ENCODE results near the gene SGMS1.

SGMS1 gene

DNA sequence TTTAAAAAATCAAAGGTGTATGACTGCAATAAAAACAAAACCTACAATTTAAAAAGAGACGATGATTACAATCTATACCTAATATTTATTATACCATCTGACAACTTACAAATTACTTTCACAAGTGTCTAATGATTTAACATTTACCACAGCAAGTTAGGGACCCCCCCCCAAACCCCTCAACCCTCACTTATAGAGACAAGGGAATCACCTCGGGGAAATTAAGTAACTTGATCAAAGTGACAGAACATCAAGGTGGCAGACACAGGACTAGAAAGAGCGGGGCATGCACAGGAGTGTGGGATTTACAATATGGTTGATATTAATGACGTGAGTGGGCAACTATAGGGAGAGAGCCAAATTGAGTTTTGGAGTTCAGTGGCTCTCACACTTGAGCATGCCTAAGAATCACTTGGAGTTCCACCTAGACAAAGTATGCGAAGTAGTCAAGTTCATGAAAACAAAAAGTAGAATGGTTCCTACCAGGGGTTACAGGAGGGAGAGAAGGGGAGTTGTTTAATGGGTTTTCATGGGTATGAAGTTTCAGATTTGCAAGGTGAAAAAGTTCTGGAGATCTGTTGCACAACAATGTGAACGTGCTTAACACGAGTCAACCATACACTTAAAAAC, 43.4 kb downstream of the SGMS1 start:
- H3K9me2 ChIP-seq (ENCODE audit: low read depth, low read length) = no peaks in the 10 kb centered on the region
- H3K79me2 ChIP-seq (ENCODE audit: insufficient read depth, low read length) = no peaks in the 10 kb centered on the region
- no peaks in the 10 kb centered on the region for H3K36me3 ChIP-seq (ENCODE audit: insufficient read depth, low read length)
- H3K4me3 ChIP-seq (ENCODE audit: low read depth, low read length, poor library complexity, severe bottlenecking) = no peak overlapping the region
- no peak overlapping the region for H3K27ac ChIP-seq (ENCODE audit: low read depth, low read length, poor library complexity, severe bottlenecking)
- no peaks in the 10 kb centered on the region for H3K9me3 ChIP-seq (ENCODE audit: low read length)
- no peaks in the 10 kb centered on the region for H3F3A ChIP-seq (ENCODE audit: insufficient read depth, low read length)
- H3K27me3 ChIP-seq (ENCODE audit: insufficient read depth, low read length) = no peaks in the 10 kb centered on the region
- no peaks in the 10 kb centered on the region for H3K4me1 ChIP-seq (ENCODE audit: insufficient read depth, low read length, severe bottlenecking)
- no peaks in the 10 kb centered on the region for H4K20me1 ChIP-seq (ENCODE audit: insufficient read depth, low read length)
- H2AFZ ChIP-seq (ENCODE audit: low read length) = no peak overlapping the region
- H3K9ac ChIP-seq (ENCODE audit: low read length) = no peak overlapping the region
- H3K4me2 ChIP-seq (ENCODE audit: low read length) = no peak overlapping the region
- TF ChIP-seq EZH2 (IDR thresholded peaks at IDR 0.05; ENCODE audit: borderline replicate concordance, low read length) = no peak
- TF ChIP-seq, protein P1, sequence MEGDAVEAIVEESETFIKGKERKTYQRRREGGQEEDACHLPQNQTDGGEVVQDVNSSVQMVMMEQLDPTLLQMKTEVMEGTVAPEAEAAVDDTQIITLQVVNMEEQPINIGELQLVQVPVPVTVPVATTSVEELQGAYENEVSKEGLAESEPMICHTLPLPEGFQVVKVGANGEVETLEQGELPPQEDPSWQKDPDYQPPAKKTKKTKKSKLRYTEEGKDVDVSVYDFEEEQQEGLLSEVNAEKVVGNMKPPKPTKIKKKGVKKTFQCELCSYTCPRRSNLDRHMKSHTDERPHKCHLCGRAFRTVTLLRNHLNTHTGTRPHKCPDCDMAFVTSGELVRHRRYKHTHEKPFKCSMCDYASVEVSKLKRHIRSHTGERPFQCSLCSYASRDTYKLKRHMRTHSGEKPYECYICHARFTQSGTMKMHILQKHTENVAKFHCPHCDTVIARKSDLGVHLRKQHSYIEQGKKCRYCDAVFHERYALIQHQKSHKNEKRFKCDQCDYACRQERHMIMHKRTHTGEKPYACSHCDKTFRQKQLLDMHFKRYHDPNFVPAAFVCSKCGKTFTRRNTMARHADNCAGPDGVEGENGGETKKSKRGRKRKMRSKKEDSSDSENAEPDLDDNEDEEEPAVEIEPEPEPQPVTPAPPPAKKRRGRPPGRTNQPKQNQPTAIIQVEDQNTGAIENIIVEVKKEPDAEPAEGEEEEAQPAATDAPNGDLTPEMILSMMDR (IDR thresholded peaks at IDR 0.05; ENCODE audit: low read length) = no peak

DNA sequence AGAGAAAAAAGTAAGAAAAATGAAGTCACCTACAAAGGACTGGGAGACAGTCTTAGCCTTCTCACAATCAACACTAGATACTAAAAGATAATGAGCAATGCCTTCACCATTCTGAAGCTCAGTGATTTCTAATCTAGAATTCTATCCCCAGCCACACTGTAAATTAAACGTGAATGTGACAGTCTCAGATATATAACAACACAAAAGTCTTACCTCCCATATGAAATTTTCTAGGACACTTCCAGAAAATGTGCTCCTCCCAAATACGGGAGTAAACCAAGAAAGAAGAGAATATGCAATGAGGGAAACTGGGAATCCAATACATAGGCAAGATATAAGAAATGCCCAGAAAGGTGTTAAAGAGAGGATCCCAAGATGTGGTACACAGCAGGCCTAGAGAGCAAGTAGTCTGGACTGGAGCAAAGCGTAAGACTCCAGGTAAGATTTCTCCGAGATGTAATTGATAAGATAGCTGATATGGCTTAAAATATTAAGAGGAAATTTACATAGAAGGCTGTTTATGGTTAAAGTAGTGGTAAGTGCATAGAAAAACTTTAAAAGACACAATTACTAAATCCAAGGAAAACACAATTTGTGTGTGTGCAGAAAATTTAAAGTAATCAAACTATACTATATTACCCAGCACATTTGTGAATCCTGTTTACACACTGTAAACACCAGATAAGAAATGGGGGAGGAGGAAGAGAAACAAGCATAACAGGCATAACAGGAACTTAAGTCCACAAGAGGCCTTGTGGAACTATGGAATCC, 44.1 kb downstream of the SGMS1 start:
- Histone ChIP-seq H3K9me3 (ENCODE audit: low read length) (no peaks in the 10 kb centered on the region), H3K4me3 (ENCODE audit: low read depth, low read length, poor library complexity, severe bottlenecking) (no peak overlapping the region), H2AFZ (ENCODE audit: low read length) (no peak overlapping the region), H3K27ac (ENCODE audit: low read depth, low read length, poor library complexity, severe bottlenecking) (no peak overlapping the region), H4K20me1 (ENCODE audit: insufficient read depth, low read length) (no peaks in the 10 kb centered on the region), H3K9ac (ENCODE audit: low read length) (no peak overlapping the region), H3K4me2 (ENCODE audit: low read length) (no peak overlapping the region), H3K4me1 (ENCODE audit: insufficient read depth, low read length, severe bottlenecking) (no peaks in the 10 kb centered on the region), H3K27me3 (ENCODE audit: insufficient read depth, low read length) (no peaks in the 10 kb centered on the region), H3K9me2 (ENCODE audit: low read depth, low read length) (no peaks in the 10 kb centered on the region), H3K36me3 (ENCODE audit: insufficient read depth, low read length) (no peaks in the 10 kb centered on the region), H3K79me2 (ENCODE audit: insufficient read depth, low read length) (no peaks in the 10 kb centered on the region), H3F3A (ENCODE audit: insufficient read depth, low read length) (no peaks in the 10 kb centered on the region)
- TF ChIP-seq, protein P1 (IDR thresholded peaks at IDR 0.05; ENCODE audit: low read length) = no peak
- no peak for TF ChIP-seq EZH2 (IDR thresholded peaks at IDR 0.05; ENCODE audit: borderline replicate concordance, low read length)

DNA sequence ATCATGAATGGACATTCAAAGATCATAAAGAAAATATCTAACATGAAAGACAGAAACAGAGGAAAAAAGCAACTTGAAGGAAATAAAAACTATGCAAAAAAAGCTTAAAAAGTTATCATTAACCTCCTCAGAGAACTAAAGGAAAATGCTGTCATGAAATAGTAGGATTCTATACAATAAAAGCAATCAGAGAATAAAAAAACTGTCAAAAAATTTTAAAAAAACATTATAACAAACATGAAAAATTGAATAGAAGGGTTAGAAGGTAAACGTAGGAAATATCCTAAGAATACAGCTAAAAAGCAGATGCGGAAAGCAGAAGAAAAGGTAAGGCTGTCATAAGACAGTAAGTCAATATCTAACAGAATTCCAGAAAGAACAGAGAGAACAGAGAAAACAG, 44.8 kb downstream of the SGMS1 start:
- Histone ChIP-seq H3K4me2 (ENCODE audit: low read length) (no peak overlapping the region), H3K4me3 (ENCODE audit: low read depth, low read length, poor library complexity, severe bottlenecking) (no peak overlapping the region), H3K9me3 (ENCODE audit: low read length) (no peaks in the 10 kb centered on the region), H3K79me2 (ENCODE audit: insufficient read depth, low read length) (no peaks in the 10 kb centered on the region), H3K36me3 (ENCODE audit: insufficient read depth, low read length) (no peaks in the 10 kb centered on the region), H2AFZ (ENCODE audit: low read length) (no peak overlapping the region), H3K27ac (ENCODE audit: low read depth, low read length, poor library complexity, severe bottlenecking) (no peak overlapping the region), H3K9me2 (ENCODE audit: low read depth, low read length) (no peaks in the 10 kb centered on the region), H3K4me1 (ENCODE audit: insufficient read depth, low read length, severe bottlenecking) (no peaks in the 10 kb centered on the region), H3K9ac (ENCODE audit: low read length) (no peak overlapping the region), H3F3A (ENCODE audit: insufficient read depth, low read length) (no peaks in the 10 kb centered on the region), H3K27me3 (ENCODE audit: insufficient read depth, low read length) (no peaks in the 10 kb centered on the region), H4K20me1 (ENCODE audit: insufficient read depth, low read length) (no peaks in the 10 kb centered on the region)
- TF ChIP-seq, protein P1 (IDR thresholded peaks at IDR 0.05; ENCODE audit: low read length) = no peak
- TF ChIP-seq EZH2 (IDR thresholded peaks at IDR 0.05; ENCODE audit: borderline replicate concordance, low read length) = no peak

Measured in OCI-LY1 (cell line).